HG02610 (cell line): ENCODE measurements around the gene ATF6B.
"Not testable (repeated sequence)": the region's sequence is repeated elsewhere in the genome, so short reads cannot be mapped to it uniquely, and the experiment has no call there.

ENCODE experiments used
- ATAC-seq: cut with Tn5 transposase; IDR thresholded peaks from one replicate; pipeline ENCODE4 v1.9.1; 2021; ENCODE audit warnings: mild to moderate bottlenecking, moderate library complexity; ENCODE audit not compliant: unreplicated experiment

Gene ATF6B

GRCh38 chr6:32083812-32084768 is 44.0 kb downstream of the ATF6B start:
- ATAC-seq = no peak

- no peak for ATAC-seq
These were observed 45.1 kb downstream of the ATF6B start for GRCh38 chr6:32082935-32083334.

- ATAC-seq = no peak
These were observed 45.6 kb downstream of the ATF6B start for GRCh38 chr6:32082478-32082877.

GRCh38 chr6:32081168-32081990 is 46.7 kb downstream of the ATF6B start:
- no peak for ATAC-seq

- no peak for ATAC-seq
These were observed 48.3 kb downstream of the ATF6B start for GRCh38 chr6:32079566-32080290.

GRCh38 chr6:32076321-32076809 is 51.7 kb downstream of the ATF6B start:
- no peak for ATAC-seq

- no peak for ATAC-seq
These were observed 52.3 kb downstream of the ATF6B start for GRCh38 chr6:32075781-32076180.

- no peak for ATAC-seq
These were observed 53.0 kb downstream of the ATF6B start for GRCh38 chr6:32074996-32075532.

- no peak for ATAC-seq
These were observed 54.4 kb downstream of the ATF6B start for GRCh38 chr6:32073613-32074012.

- ATAC-seq = no peak
These were observed 54.9 kb downstream of the ATF6B start for GRCh38 chr6:32073101-32073500.

- ATAC-seq = no peak
These were observed 57.1 kb downstream of the ATF6B start for GRCh38 chr6:32070814-32071543.

GRCh38 chr6:32069878-32070515 is 58.0 kb downstream of the ATF6B start:
- no peak for ATAC-seq

GRCh38 chr6:32069460-32069859 is 58.6 kb downstream of the ATF6B start:
- no peak for ATAC-seq

GRCh38 chr6:32068867-32069266 is 59.2 kb downstream of the ATF6B start:
- ATAC-seq = no peak

GRCh38 chr6:32068315-32068714 is 59.7 kb downstream of the ATF6B start:
- ATAC-seq = not testable (repeated sequence)

- ATAC-seq = not testable (repeated sequence)
These were observed 60.5 kb downstream of the ATF6B start for GRCh38 chr6:32067521-32067920.
